ENCODE measurements around the gene TAMALIN. TPM values are rescaled to one million over a fixed set of nuclear protein-coding genes. Genes with fewer than 3 reads are reported as not detected.
"Not testable (repeated sequence)": the region's sequence is repeated elsewhere in the genome, so short reads cannot be mapped to it uniquely, and the experiment has no call there.

Gene TAMALIN
- total RNA-seq, 1 donor from 2014 or later = 20.3 TPM

- DNase-seq (ENCODE audit: missing footprints); intact Hi-C loops (cut with DNase I); ATAC-seq: not testable (repeated sequence)
Observed at GRCh38 chr12:51979306-51979705, 27.4 kb upstream of the TAMALIN start.

GRCh38 chr12:51980051-51980808, 26.5 kb upstream of the TAMALIN start:
- ATAC-seq (peak; percentile 88), DNase-seq (ENCODE audit: missing footprints) (peak; percentile 91)
- intact Hi-C loops (cut with DNase I) = loop anchor here (2.0 kb wide), 2 partner anchors 53 to 85 kb away; no protein-coding TSS in a partner anchor

- no peak for ATAC-seq
- intact Hi-C loops (cut with DNase I) = loop anchor here (2.0 kb wide), 2 partner anchors 54 to 86 kb away; no protein-coding TSS in a partner anchor
- no peak for DNase-seq (ENCODE audit: missing footprints)
Observed at GRCh38 chr12:51980809-51981127, 26.0 kb upstream of the TAMALIN start.

GRCh38 chr12:51984657-51985056, 22.1 kb upstream of the TAMALIN start:
- intact Hi-C loops (cut with DNase I) = no loop called here
- no peak for DNase-seq (ENCODE audit: missing footprints)
- ATAC-seq = no peak

- intact Hi-C loops (cut with DNase I) = no loop called here
- DNase-seq (ENCODE audit: missing footprints) = no peak
- no peak for ATAC-seq
Observed at GRCh38 chr12:51985154-51985835, 21.5 kb upstream of the TAMALIN start.

GRCh38 chr12:51986834-51987233, 19.9 kb upstream of the TAMALIN start:
- intact Hi-C loops (cut with DNase I) = no loop called here
- ATAC-seq (no peak), DNase-seq (ENCODE audit: missing footprints) (no peak)

GRCh38 chr12:51992246-51992645, 14.5 kb upstream of the TAMALIN start:
- intact Hi-C loops (cut with DNase I) = loop anchor here (2.0 kb wide), 1 partner anchor 91 kb away; no protein-coding TSS in a partner anchor
- DNase-seq (ENCODE audit: missing footprints) (no peak), ATAC-seq (no peak)

- intact Hi-C loops (cut with DNase I) = no loop called here
- DNase-seq (ENCODE audit: missing footprints) = no peak
Observed at GRCh38 chr12:51994539-51994820, 12.3 kb upstream of the TAMALIN start.

GRCh38 chr12:51994959-51995358, 11.8 kb upstream of the TAMALIN start:
- intact Hi-C loops (cut with DNase I) = no loop called here
- no peak for DNase-seq (ENCODE audit: missing footprints)
- no peak for ATAC-seq

More at GRCh38 chr12:51994539-51994820, 12.3 kb upstream of the TAMALIN start:
- no peak for ATAC-seq

GRCh38 chr12:51997136-51997535, 9.6 kb upstream of the TAMALIN start:
- no peak for DNase-seq (ENCODE audit: missing footprints)
- intact Hi-C loops (cut with DNase I) = no loop called here
- ATAC-seq = no peak

- ATAC-seq = no peak
- intact Hi-C loops (cut with DNase I) = loop anchor here (5.0 kb wide), 1 partner anchor 119 kb away; no protein-coding TSS in a partner anchor
- DNase-seq (ENCODE audit: missing footprints) = no peak
Observed at GRCh38 chr12:52003016-52003550, 3.7 kb upstream of the TAMALIN start.

- intact Hi-C loops (cut with DNase I) = loop anchor here (5.0 kb wide), 1 partner anchor 119 kb away; no protein-coding TSS in a partner anchor
- ATAC-seq (no peak), DNase-seq (ENCODE audit: missing footprints) (no peak)
Observed at GRCh38 chr12:52003591-52003990, 3.2 kb upstream of the TAMALIN start.

- no peak for ATAC-seq
- no peak for DNase-seq (ENCODE audit: missing footprints)
- intact Hi-C loops (cut with DNase I) = loop anchor here (1.0 to 5.0 kb wide), 2 partner anchors 19 to 118 kb away; no protein-coding TSS in a partner anchor
Observed at GRCh38 chr12:52004042-52004648, 2.6 kb upstream of the TAMALIN start.

- intact Hi-C loops (cut with DNase I) = no loop called here
- DNase-seq (ENCODE audit: missing footprints) = no peak
- no peak for ATAC-seq
Observed at GRCh38 chr12:52005218-52005902, 1.4 kb upstream of the TAMALIN start.

- DNase-seq (ENCODE audit: missing footprints) (peak; percentile 84), ATAC-seq (no peak)
- intact Hi-C loops (cut with DNase I) = no loop called here
Observed at GRCh38 chr12:52005903-52006703, 643 bp upstream of the TAMALIN start.

GRCh38 chr12:52007158-52007921, 594 bp downstream of the TAMALIN start:
- ATAC-seq (peak; percentile 17), DNase-seq (ENCODE audit: missing footprints) (peak; percentile 79)
- intact Hi-C loops (cut with DNase I) = no loop called here

GRCh38 chr12:52007982-52008510, 1.3 kb downstream of the TAMALIN start:
- intact Hi-C loops (cut with DNase I) = no loop called here

More at GRCh38 chr12:52007982-52008510, 1.3 kb downstream of the TAMALIN start:
- DNase-seq (ENCODE audit: missing footprints) (no peak), ATAC-seq (no peak)

Data from Right ventricle myocardium inferior (tissue), 1 donor.